Neuron (in vitro differentiated cells): ENCODE results near the gene ARHGEF1.

ENCODE experiments used
- H2AFZ ChIP-seq: one replicate; pipeline ENCODE4 v1.6.1; 2013; ENCODE audit warnings: low read depth, mild to moderate bottlenecking, inconsistent platforms, low read length, moderate library complexity
- H3K27me3 ChIP-seq: one replicate; pipeline ENCODE4 v1.6.1; 2013; ENCODE audit warnings: low read length; ENCODE audit not compliant: insufficient read depth
- H3K36me3 ChIP-seq: one replicate; pipeline ENCODE4 v1.6.1; 2013; ENCODE audit warnings: low read length; ENCODE audit not compliant: insufficient read depth
- H3K4me1 ChIP-seq: one replicate; pipeline ENCODE4 v1.6.1; 2013; ENCODE audit warnings: low read length; ENCODE audit not compliant: insufficient read depth
- H3K4me3 ChIP-seq: 2 replicates; pipeline ENCODE4 v1.5.1; 2013; ENCODE audit warnings: mild to moderate bottlenecking, low read length, moderate library complexity
- H3K9me3 ChIP-seq: one replicate; pipeline ENCODE4 v1.6.1; 2013; ENCODE audit warnings: low read length

The ARHGEF1 gene

DNA sequence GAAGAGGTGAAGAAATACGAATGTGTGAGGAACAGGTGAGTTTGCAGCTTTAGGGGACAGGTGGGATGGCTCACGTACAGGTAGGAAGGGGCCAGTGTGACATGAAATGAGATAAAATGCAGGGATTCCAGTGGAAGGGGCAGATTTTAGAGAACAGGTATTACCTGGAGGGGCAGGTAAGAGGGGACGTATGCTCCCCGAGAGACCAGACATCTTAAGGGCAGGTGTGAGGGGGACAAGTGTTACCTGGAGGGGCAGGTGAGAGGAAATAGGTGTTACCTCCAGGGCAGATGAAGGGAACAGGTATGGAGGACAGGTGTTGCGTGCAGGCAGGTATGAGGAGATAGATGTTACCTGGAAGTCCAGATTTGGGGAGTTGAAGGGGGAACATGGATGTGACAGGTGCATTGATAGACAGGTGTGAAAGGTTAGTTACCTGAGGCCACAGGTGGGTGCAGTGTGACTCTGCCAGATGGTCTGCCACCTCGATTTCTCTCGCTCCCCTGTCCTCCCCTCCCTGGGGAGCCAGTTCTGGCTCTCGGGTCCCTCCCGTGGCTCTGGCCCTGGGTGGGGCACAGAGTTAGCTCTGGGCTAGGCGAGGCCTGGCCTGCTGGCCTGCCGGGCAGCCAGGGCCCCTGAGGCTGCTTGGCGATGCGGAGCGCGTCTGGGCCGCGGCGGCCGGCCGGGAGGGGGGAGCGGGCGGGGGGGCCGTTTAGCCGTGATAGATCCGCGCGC is 43.2 kb downstream of the ARHGEF1 start:
- H3K27me3 ChIP-seq = peaks cover 69% of the 10 kb centered on the region
- no peaks in the 10 kb centered on the region for H3K9me3 ChIP-seq
- peaks cover 7% of the 10 kb centered on the region for H3K4me1 ChIP-seq
- H2AFZ ChIP-seq = no peak overlapping the region
- H3K36me3 ChIP-seq = no peaks in the 10 kb centered on the region
- H3K4me3 ChIP-seq = no peak overlapping the region

DNA sequence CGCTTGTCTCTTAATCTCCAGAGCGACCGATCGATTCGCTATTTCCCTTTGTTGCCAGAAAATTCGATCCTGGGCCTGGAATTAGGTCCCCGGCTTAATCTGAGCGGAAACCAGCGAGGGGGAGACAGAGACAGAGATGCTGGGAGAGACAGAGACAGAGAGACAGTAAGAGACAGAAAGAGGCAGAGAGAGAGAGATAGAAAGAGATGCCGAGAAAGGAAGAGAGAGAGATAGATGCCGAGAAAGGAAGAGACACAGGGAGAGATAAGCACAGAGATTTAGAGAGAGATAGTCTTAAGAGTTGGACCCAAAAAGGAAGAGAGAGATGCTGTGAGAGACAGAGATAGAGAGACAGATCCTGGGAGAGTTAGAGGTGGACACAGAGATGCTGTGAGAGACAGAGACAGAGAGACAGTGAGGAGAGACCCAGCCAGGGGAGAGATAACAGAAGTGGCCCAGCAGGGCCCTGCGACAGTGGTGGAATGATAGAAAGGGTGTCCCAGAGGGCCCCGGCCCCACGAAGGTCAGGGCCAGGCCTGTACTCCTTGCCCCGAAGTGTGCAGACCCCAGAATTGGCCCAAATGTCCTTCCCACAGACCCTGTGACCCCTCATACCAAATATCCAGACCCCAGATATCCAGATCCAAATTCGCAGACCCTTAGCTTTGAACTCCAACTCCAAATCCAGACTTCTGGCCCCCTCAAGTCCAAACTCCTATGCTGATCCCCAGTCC is 43.9 kb downstream of the ARHGEF1 start:
- Histone ChIP-seq H2AFZ (no peak overlapping the region), H3K9me3 (no peaks in the 10 kb centered on the region), H3K4me3 (no peak overlapping the region), H3K27me3 (peaks cover 70% of the 10 kb centered on the region), H3K36me3 (no peaks in the 10 kb centered on the region), H3K4me1 (peaks cover 7% of the 10 kb centered on the region)

DNA sequence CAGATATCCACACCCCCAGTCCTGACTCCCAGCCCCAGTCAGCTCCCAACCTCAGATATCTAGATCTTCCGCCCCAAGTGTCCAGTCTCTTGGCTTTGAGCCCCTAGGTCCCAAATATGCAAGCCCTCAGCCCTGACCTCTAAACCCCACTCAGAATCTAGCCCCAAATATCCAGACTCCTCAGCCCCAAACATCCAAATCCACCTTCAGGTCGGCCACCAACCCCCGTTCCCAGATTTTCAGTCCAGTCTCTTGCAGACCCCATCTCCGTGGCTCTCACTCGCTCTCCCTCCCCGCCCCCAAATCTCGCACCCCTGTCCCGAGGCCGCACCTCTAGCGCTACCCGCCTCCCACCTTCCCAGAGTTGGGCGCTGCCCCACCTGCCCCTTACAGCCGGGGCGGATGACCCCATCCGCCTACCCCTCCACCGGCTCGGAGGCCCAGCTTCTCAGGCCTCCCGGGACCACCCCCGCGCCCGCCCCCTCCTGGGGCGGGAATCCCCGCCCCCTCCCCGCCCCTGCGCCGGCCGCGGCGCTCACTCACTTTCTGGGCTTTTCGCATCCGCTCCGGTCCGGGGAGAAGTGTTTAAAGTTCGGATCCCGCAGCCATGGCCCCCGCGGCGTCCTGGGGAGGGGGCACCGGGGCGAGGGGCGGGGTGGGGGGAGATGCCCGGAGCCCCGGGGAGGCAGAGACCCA is 44.7 kb downstream of the ARHGEF1 start:
- Histone ChIP-seq H3K4me3 (peak overlapping the region; percentile 39), H3K4me1 (peaks cover 8% of the 10 kb centered on the region), H3K9me3 (no peaks in the 10 kb centered on the region), H3K27me3 (peaks cover 71% of the 10 kb centered on the region), H3K36me3 (no peaks in the 10 kb centered on the region), H2AFZ (no peak overlapping the region)

DNA sequence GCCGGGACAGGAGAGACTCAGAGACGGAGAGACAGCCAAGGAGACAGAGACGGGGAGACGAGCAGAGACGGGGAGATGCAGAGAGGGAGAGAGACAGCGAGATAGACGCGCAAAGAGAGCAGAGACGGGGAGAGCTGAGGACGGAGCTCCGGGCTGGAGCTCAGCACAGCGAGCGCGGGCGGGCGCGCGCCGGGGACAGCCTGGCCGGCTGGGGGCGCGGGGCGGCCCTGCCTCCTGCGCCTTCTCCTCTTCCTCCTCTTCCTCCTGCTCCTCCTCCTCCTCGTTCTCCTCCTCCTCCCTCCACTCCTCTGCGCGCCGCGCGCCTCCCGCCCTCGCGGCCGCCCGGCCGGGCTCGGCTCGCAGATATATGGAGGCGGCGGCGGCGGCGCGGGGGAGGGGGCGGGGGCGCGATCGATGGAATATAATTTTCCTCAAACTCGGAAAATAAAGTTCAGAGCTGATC is 45.3 kb downstream of the ARHGEF1 start, which contains the start of gene ERFL:
TSS of gene ERFL (minus strand) at position 229 of the 463 bp plus-strand sequence. CDS start 15,530 bp downstream, outside the sequence.
- Histone ChIP-seq H3K27me3 (peaks cover 68% of the 10 kb centered on the region), H2AFZ (no peak within 1 kb of the TSS), H3K4me3 (peak within 1 kb of the TSS; percentile 39), H3K36me3 (no peaks in the 10 kb centered on the region), H3K4me1 (peaks cover 10% of the 10 kb centered on the region), H3K9me3 (no peaks in the 10 kb centered on the region)

DNA sequence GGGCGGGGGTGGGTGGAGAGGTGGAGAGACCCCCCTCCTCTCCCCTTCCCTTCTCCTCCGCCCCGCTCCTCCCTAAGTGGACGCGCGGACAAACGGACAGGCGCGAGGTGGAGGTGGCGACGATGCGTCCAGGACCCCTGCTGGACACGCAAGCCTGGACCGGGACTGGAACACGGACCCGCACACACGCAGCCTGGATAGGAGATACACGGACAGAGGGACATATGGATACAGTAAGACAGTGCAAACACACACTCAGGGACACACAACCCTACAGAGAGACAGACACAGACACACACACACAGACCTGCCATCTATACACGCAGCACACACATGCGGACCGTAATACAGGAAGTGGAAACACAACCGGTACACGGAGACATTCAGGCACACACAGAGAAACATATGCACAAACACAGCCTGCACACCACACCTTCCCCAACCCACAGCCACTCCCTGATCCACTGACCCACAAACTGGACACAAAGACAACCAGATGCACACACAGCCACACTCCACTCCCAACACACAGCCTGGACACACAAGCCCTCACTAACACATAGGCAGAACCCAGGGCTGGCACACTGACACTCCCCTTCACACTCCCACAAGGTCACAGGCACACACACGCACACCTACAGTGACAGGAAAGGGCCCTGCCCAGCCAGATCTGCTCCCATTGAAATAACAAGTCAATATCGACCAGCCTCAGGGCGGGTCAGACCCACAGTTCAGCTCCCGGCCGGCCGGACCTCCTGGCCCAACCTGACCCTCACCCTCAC is 46.0 kb downstream of the ARHGEF1 start:
- no peaks in the 10 kb centered on the region for H3K36me3 ChIP-seq
- H3K9me3 ChIP-seq = no peaks in the 10 kb centered on the region
- H3K27me3 ChIP-seq = peaks cover 71% of the 10 kb centered on the region
- peak overlapping the region; percentile 17 for H3K4me3 ChIP-seq
- H3K4me1 ChIP-seq = peaks cover 15% of the 10 kb centered on the region
- no peak overlapping the region for H2AFZ ChIP-seq

DNA sequence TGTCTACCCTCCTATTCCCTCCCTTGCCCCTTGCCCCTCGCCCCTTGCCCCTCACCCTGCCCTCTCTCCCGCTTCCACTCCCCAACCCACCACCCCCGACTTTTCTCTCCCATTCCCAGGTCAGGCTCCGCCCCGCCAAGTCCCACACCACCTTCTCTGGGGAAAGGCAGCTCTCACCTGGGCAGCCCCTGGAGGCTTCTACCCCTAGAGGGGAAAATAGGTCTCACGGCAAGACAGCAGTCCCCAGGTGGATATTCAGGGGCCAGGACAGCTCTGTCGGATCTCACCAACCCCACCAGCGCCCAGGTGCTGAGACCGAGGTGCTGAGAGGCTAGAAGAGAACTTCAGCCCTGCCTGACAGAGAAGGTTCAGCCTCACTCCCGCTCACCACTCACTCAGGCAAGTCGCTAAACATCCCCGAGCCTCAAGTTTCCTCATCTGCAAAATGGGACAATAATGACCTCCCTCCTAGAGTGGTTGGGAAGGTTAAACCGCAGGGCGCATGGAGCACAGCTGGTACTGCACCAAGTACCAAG is 46.6 kb downstream of the ARHGEF1 start:
- peaks cover 15% of the 10 kb centered on the region for H3K4me1 ChIP-seq
- H3K4me3 ChIP-seq = no peak overlapping the region
- no peak overlapping the region for H2AFZ ChIP-seq
- H3K27me3 ChIP-seq = peaks cover 76% of the 10 kb centered on the region
- no peaks in the 10 kb centered on the region for H3K36me3 ChIP-seq
- no peaks in the 10 kb centered on the region for H3K9me3 ChIP-seq

DNA sequence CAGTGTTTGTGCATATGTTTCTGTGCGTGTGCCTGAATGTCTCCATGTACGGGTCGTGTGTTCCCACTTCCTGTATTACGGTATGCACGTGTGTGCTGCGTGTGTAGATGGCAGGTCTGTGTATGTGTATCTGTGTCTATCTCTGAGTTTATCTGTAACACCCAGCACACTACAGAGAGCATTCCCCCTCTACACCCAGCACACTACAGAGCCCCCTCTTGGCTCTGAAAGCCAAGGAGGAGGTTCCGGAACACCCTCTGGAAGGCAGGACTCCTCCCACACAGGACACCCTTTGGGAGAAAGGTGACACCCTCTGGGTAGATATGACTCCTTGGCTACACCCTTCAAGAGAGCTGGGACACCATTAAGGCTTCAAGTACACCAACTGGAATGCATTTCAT is 47.3 kb downstream of the ARHGEF1 start:
- H3K27me3 ChIP-seq = peaks cover 75% of the 10 kb centered on the region
- no peaks in the 10 kb centered on the region for H3K9me3 ChIP-seq
- H3K36me3 ChIP-seq = no peaks in the 10 kb centered on the region
- no peak overlapping the region for H2AFZ ChIP-seq
- peaks cover 15% of the 10 kb centered on the region for H3K4me1 ChIP-seq
- no peak overlapping the region for H3K4me3 ChIP-seq

DNA sequence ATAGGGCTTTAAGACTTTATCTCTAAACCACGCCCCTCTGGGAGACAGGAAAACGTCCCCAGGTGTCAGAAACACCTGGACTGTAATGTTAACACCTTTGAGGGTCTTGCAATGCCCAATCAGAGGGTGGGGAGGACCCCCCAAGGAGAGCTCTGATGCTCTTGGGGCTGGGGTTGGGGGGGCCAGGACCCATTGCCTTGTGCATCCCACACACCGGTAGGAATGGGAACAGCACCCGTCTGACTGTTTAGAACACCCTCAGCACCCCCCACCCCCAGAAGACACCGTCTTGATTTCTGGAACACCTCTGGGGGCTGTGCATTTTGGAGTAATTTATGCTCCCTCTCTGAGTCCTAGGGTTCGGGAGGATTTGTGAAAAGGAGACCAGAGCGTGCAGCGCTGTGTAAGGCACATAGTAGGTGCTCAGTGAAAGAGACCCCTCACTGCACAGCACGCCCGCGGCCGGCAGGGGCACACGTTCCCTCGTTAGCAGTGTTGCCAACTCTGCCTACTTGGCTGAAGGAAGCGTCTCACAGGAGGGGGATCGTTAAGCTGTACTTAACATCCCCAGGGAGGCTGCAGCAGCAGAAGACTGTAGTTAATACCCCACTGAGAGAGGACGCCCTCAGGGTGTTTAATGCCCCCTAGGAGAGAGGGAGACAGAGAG is 48.1 kb downstream of the ARHGEF1 start:
- peaks cover 15% of the 10 kb centered on the region for H3K4me1 ChIP-seq
- no peak overlapping the region for H2AFZ ChIP-seq
- no peaks in the 10 kb centered on the region for H3K36me3 ChIP-seq
- H3K27me3 ChIP-seq = peaks cover 76% of the 10 kb centered on the region
- no peak overlapping the region for H3K4me3 ChIP-seq
- H3K9me3 ChIP-seq = no peaks in the 10 kb centered on the region

DNA sequence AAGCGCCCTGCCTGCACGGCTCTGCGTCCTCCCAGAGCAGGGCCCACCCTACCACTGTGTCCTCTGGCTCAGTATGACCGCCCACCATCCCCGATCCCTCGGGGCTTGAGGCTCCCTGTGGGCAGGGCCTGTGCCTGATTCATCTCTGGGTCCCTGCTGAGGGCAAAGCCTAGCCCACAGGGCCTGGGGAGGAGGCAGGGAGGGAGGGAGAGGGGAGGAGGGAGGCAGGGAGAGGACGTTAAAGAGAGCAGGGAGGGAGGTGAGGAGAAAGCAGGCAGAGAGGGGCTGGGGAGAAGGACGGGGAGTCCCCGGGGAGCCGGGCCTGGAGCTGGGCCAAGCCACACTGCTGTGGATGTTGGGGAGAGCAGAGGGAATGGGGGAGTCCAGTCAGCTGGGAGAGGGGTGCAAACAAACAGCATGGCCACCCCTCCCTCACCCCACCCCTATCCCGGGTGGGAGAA is 49.3 kb downstream of the ARHGEF1 start:
- Histone ChIP-seq H3K27me3 (peaks cover 75% of the 10 kb centered on the region), H3K4me1 (peaks cover 15% of the 10 kb centered on the region), H3K9me3 (no peaks in the 10 kb centered on the region), H2AFZ (no peak overlapping the region), H3K36me3 (no peaks in the 10 kb centered on the region), H3K4me3 (no peak overlapping the region)

DNA sequence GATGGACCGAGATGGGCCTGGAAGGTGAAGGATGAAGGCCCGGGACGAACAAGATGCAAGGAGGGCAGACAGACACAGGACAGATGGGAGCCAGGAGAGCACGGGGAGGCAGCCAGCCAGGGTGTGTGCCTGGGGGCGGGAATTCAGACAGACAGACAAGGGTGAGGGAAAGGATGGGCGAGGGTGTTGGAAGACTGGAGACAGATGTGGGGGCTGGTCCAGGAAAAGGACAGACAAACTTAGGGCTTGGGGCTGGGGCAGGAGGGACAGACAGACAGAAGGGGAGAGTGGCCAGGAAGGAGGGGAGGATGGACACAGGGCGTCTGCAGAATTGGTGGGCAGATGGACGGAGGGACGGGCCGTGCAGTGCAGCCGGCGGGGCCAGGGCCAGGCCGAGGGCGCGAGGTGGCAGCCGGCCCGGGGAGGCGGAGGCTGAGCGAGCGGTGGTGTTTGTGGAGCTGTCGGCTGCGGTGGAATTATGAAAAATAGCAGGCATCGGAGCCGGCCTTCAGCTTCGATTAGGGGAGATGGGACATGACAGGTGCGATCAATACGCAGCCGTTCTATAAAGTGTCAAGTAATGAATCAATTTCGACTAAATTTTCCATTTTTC is 49.8 kb downstream of the ARHGEF1 start:
- Histone ChIP-seq H3K27me3 (peaks cover 75% of the 10 kb centered on the region), H3K4me3 (no peak overlapping the region), H3K4me1 (peaks cover 20% of the 10 kb centered on the region), H2AFZ (no peak overlapping the region), H3K9me3 (no peaks in the 10 kb centered on the region), H3K36me3 (no peaks in the 10 kb centered on the region)

DNA sequence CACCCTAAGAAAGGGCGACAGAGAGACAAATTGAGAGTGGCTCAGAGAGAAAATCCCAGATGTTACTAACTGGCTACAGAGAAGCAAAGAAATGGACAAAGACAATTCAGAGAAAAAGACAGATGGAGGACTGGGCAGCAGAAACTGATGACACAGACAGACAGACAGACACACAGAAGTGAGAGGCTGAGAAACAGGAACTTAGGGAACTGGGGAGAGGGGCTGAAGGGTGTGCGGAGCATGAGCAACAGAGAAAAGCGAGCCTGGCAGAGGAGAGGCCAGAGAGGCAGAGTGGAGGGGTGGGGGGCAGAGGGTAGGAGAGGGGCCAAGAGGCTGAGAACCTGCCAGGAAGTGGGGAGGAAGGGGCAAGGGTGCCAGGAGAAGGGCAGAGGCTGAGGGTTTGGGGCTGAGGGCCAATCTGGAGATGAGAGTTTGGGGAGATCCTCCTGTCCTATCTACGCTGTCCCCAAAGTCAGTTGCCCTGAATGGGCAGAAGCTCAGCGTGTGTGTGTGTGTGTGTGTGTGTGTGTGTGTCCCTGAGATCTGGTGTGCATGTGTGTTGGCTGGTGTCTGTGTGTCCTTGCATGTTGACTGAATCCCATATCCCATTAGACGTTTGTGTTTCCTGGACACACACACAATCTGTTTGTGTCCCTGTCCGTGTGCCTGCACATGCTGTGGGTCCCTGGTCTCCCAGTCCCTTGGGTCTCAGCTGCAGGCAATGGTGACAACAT is 50.9 kb downstream of the ARHGEF1 start:
- Histone ChIP-seq H3K27me3 (peaks cover 69% of the 10 kb centered on the region), H3K36me3 (no peaks in the 10 kb centered on the region), H3K4me1 (peaks cover 14% of the 10 kb centered on the region), H3K4me3 (no peak overlapping the region), H3K9me3 (no peaks in the 10 kb centered on the region), H2AFZ (no peak overlapping the region)
